HG03354 (cell line): ENCODE data around the gene CDYL.

Experiments used
- ATAC-seq: cut with Tn5 transposase; IDR thresholded peaks from one replicate; pipeline ENCODE4 v1.9.1; 2021; ENCODE audit warnings: mild to moderate bottlenecking; ENCODE audit not compliant: unreplicated experiment, poor library complexity, severe bottlenecking

Gene CDYL

GRCh38 chr6:4923081-4923480 is 146.9 kb downstream of the CDYL start:
- no peak for ATAC-seq

DNA sequence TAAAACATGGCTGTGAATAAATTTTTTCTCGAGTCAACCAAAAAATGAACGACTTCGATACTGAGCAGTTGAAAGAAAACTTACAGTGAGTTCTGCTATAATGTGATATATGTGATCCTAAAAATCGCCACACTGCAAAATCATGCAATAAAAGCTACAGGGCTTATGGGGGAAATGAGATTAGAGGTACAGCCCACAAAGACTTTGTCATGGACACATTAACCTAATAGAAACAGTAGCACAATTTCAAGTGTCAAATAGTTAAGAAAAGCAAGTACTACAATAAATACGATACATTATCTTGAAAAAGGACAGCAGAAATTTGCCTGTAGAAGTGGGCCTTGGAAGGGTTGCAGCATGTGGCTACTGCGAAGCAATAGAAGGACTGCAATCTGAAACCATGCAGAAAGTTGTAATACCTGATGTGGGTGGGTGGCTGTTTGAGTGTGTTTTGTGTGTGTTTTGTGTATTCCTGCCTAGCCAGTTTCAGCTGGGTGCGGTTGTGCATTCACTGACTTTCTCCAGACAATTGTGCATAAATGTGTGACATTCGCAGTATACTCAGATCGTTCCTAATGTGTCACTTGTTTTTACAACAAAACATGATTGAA is 148.6 kb downstream of the CDYL start:
- no peak for ATAC-seq

DNA sequence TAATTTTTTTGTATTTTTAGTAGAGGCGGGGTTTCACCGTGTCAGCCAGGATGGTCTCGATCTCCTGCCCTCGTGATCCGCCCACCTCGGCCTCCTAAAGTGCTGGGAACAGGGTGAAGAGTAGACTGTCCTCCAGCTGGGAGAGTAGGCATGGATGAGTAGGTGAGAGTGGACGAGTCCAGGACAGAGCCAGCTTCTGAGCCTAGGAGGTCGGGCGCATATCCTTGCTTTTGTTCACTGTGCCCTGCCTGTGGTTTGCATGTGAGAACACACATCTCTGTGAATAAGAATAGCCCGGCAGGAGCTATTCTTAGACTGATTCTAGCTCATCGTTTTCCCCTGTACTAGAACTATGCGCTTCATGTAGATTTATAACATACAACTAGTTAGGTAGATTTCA is 149.4 kb downstream of the CDYL start:
- ATAC-seq, result no peak

- no peak for ATAC-seq
These were observed 152.2 kb downstream of the CDYL start for GRCh38 chr6:4928426-4928825.

DNA sequence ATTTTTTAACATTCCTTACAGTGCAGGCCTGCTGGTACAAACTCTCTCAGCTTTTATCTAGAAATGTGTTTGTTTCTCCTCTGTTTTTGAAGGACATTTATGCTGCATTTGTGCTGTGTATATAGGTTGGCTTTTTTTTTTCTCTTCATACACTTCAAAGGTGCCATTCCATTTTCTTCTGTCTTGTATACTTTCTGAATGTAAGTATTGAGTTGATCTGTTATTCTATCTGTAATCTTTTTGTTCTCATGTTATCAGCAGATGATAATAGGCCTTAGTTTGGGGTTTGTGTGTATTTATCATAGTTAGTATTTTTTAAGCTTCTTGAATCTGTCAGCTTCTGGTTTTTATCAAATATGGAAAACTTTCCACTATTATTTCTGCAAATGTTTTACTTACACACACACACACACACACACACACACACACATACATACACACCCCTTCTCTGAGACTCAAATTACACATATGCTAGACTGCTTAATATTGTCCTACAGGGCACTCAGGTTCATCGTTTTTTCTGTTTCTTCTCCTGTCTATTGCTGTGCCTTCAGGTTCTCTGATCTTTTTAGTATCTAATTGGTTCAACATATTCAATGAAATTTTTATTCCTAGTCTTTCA is 153.0 kb downstream of the CDYL start:
- no peak for ATAC-seq

GRCh38 chr6:4930025-4930691 is 154.0 kb downstream of the CDYL start:
- no peak for ATAC-seq

- no peak for ATAC-seq
These were observed 155.5 kb downstream of the CDYL start for GRCh38 chr6:4931530-4932227.

- ATAC-seq, result no peak
These were observed 156.2 kb downstream of the CDYL start for GRCh38 chr6:4932228-4932903.

- ATAC-seq, result no peak
These were observed 159.3 kb downstream of the CDYL start for GRCh38 chr6:4935486-4935885.

GRCh38 chr6:4935975-4936680 is 159.9 kb downstream of the CDYL start:
- ATAC-seq, result no peak

GRCh38 chr6:4936681-4937041 is 160.5 kb downstream of the CDYL start:
- no peak for ATAC-seq

GRCh38 chr6:4937414-4937813 is 161.2 kb downstream of the CDYL start:
- no peak for ATAC-seq

DNA sequence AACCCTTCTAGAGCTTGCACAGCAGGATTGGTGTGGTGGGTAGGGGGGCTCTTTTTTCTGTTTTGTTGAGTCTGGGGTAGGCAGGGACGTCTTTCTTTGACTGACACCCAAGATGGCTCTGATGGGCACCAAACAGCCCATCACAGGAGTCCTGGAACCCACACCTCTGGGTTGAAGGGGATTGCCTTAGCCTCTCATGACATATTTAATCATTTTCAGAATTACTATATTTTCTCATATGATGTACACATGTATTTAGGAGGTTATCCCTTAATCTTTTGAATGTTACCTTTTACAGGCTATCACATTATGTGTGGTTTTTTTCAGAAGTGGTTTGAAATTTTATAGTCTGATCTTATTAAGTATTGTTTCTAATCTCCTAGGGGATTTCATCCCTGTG is 163.0 kb downstream of the CDYL start:
- ATAC-seq, result no peak

DNA sequence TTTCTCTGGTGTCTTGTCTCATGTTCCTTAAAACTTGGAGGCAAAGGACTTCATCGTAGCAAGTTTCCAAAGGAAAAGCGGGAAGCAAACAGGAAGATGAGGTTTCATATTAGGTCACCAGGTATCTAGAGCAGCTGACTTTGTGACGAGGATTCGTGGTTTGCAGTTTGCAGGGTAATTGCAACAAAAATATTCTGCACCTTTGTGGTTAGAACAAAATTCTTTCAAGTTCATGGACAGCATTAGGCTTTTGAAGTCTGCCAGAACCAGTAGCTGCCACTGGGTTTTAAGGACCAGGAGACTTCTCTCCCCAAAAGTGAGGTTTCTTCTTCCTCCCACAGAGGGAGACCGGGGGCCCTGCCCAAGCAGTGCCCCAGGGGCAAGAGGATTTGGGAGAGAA is 164.2 kb downstream of the CDYL start:
- ATAC-seq, result no peak

DNA sequence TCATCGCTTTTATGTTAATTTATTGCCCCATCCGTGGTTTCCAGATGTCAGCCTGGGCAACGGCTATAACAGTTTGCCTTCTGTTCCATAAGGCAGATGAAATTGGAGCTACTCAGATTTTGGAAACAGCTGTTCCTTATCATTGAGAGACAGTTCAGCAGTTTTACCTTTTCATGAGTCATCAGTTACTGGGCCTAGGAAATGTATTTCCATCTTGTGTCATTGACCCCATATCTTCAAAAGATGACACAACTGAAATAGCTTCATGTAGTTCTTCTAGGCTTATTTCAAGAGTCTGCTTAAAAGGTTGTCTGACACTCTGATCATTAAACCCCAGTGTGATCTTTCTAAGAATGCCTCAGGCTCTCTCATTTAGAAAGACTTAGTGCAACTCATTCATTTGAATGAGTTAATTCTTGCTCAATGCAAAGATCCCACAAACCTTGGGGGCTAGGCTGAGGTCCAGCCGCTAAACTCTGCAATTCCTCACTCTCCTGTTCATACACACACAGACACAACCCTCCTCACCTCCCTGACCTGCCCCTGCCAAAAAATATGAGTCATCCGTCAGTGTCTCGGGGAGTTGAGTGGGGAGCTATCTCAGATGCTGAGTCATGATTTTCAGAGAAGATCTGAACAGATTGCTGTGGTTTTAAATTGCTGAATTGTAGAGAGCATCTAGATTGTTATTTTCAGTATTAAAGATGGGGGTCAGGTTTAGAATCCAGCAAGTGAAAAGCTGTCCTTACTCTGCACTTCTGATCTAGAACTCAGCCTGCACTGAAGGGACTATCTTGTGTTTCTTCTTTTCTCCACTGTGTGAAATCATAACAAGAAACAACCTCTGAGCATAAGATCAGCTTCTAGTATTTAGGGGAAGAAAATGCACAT is 165.8 kb downstream of the CDYL start:
- peak; percentile 81 for ATAC-seq

- no peak for ATAC-seq
These were observed 166.4 kb downstream of the CDYL start for GRCh38 chr6:4942673-4943009.

GRCh38 chr6:4943716-4944115 is 167.5 kb downstream of the CDYL start:
- no peak for ATAC-seq

DNA sequence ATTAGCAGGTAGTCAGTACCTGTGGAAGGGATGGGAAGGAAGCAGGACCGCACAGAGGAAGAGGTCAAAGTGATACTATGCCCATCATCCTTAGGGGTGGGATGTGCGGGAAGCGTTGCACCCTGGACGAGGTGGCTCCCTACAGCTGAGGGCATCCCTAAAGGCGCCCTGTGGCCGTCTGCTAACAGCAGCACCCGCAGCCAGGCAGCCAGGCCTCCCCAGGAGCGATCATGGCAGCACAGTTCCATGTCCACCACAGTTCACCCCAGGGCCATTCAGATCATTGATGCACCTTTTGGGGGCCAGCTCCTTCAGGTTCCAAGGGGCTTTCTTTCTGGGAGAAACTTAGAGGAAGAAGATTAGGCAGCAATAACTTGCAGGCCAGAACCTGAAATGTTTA is 168.1 kb downstream of the CDYL start:
- no peak for ATAC-seq

- ATAC-seq, result no peak
These were observed 170.3 kb downstream of the CDYL start for GRCh38 chr6:4946521-4946920.
